ENCODE results near the gene NRCAM. TPM values are rescaled to one million over a fixed set of nuclear protein-coding genes. Genes with fewer than 3 reads are reported as not detected.
"Not testable (repeated sequence)": the region's sequence is repeated elsewhere in the genome, so short reads cannot be mapped to it uniquely, and the experiment has no call there.

The NRCAM gene
- total and polyA plus RNA-seq, 2 donors (not counting 1 experiment from before 2014, with no cell fraction given): 0.75 to 4.6 TPM

- TF ChIP-seq EZH2 (IDR thresholded peaks at IDR 0.05; ENCODE audit: borderline replicate concordance, insufficient read depth, low read depth, low read length, poor library complexity, severe bottlenecking) (no peak), CTCF (IDR thresholded peaks at IDR 0.05) (no peak)
- Mint-ChIP-seq H3K27ac (no peak overlapping the region), H3K4me3 (no peak overlapping the region), H3K4me1 (no peaks in the 10 kb centered on the region), H3K27me3 (peaks cover 27% of the 10 kb centered on the region), H3K9me3 (ENCODE audit: insufficient read depth) (no peaks in the 10 kb centered on the region)
- Histone ChIP-seq H3K27ac (ENCODE audit: low read length in 2 of 2) (no peak overlapping the region), H3K4me1 (ENCODE audit: control insufficient read depth in 2 of 2, insufficient read depth in 2 of 2, low read length in 2 of 2) (no peaks in the 10 kb centered on the region), H3K79me2 (ENCODE audit: control insufficient read depth, insufficient read depth, low read length) (no peaks in the 10 kb centered on the region), H3K4me2 (replicated peaks; ENCODE audit: low read depth, low read length, poor library complexity, severe bottlenecking) (no peak overlapping the region), H3K9me3 (ENCODE audit: control extremely low read depth in 1 of 3, control insufficient read depth in 2 of 3, insufficient read depth in 1 of 3, low read length in 2 of 3) (no peaks in the 10 kb centered on the region), H4K20me1 (ENCODE audit: control insufficient read depth, insufficient read depth, low read length, poor library complexity, severe bottlenecking) (no peaks in the 10 kb centered on the region), H2AFZ (ENCODE audit: insufficient read depth, low read depth, low read length, poor library complexity, severe bottlenecking) (no peak overlapping the region), H3K36me3 (replicated peaks in 1 of 2; ENCODE audit: control extremely low read depth in 1 of 2, control insufficient read depth in 1 of 2, extremely low read depth in 1 of 2, insufficient read depth in 2 of 2, low read length in 1 of 2) (no peaks in the 10 kb centered on the region), H3K4me3 (ENCODE audit: control extremely low read depth in 1 of 5, extremely low read depth in 1 of 5, insufficient read depth in 1 of 5, low read depth in 2 of 5, low read length in 4 of 5) (no peak overlapping the region), H3K9ac (ENCODE audit: low read length) (no peak overlapping the region), H3K27me3 (replicated peaks in 1 of 4; ENCODE audit: control extremely low read depth in 1 of 4, control insufficient read depth in 3 of 4, insufficient read depth in 4 of 4, low read length in 3 of 4) (peaks cover 0 to 15% (median 5%) of the 10 kb centered on the region in 4 experiments)
- ChIA-PET POLR2A (no interaction called here), CTCF (no interaction called here)
- intact Hi-C loops (cut with micrococcal nuclease): no loop called here
- ATAC-seq (ENCODE audit: low read depth) (no peak), DNase-seq (no peak)
Measured at GRCh38 chr7:108395426-108395825, 60.8 kb downstream of the NRCAM start.

GRCh38 chr7:108393097-108393496 is 63.1 kb downstream of the NRCAM start:
- H3K27me3 ChIP-seq (replicated peaks in 1 of 4; ENCODE audit: control extremely low read depth in 1 of 4, control insufficient read depth in 3 of 4, insufficient read depth in 4 of 4, low read length in 3 of 4); ATAC-seq (ENCODE audit: low read depth); CTCF ChIA-PET; H3K4me2 ChIP-seq (replicated peaks; ENCODE audit: low read depth, low read length, poor library complexity, severe bottlenecking); H3K4me3 ChIP-seq (ENCODE audit: control extremely low read depth in 1 of 5, extremely low read depth in 1 of 5, insufficient read depth in 1 of 5, low read depth in 2 of 5, low read length in 4 of 5); H3K9me3 Mint-ChIP-seq (ENCODE audit: insufficient read depth); H3K4me1 Mint-ChIP-seq; H3K4me3 Mint-ChIP-seq; H3K27ac Mint-ChIP-seq; H4K20me1 ChIP-seq (ENCODE audit: control insufficient read depth, insufficient read depth, low read length, poor library complexity, severe bottlenecking); H3K9me3 ChIP-seq (ENCODE audit: control extremely low read depth in 1 of 3, control insufficient read depth in 2 of 3, insufficient read depth in 1 of 3, low read length in 2 of 3); DNase-seq; POLR2A ChIA-PET; intact Hi-C loops (cut with micrococcal nuclease); H3K4me1 ChIP-seq (ENCODE audit: control insufficient read depth in 2 of 2, insufficient read depth in 2 of 2, low read length in 2 of 2); H3K36me3 ChIP-seq (replicated peaks in 1 of 2; ENCODE audit: control extremely low read depth in 1 of 2, control insufficient read depth in 1 of 2, extremely low read depth in 1 of 2, insufficient read depth in 2 of 2, low read length in 1 of 2); H3K27ac ChIP-seq (ENCODE audit: low read length in 2 of 2); H2AFZ ChIP-seq (ENCODE audit: insufficient read depth, low read depth, low read length, poor library complexity, severe bottlenecking); H3K79me2 ChIP-seq (ENCODE audit: control insufficient read depth, insufficient read depth, low read length); H3K9ac ChIP-seq (ENCODE audit: low read length): not testable (repeated sequence)
- peaks cover 17% of the 10 kb centered on the region for H3K27me3 Mint-ChIP-seq
- 71% methylated on average over 5 of the region's 10 CpGs for WGBS (ENCODE audit: insufficient coverage)

GRCh38 chr7:108387686-108388085 is 68.5 kb downstream of the NRCAM start:
- not testable (repeated sequence) for H3K36me3 ChIP-seq (replicated peaks in 1 of 2; ENCODE audit: control extremely low read depth in 1 of 2, control insufficient read depth in 1 of 2, extremely low read depth in 1 of 2, insufficient read depth in 2 of 2, low read length in 1 of 2); H3K9ac ChIP-seq (ENCODE audit: low read length)

More at GRCh38 chr7:108387686-108388085, 68.5 kb downstream of the NRCAM start:
- no CpG with 5 or more reads among the region's 2 CpGs for WGBS (ENCODE audit: insufficient coverage)
- H3K4me2 ChIP-seq (replicated peaks; ENCODE audit: low read depth, low read length, poor library complexity, severe bottlenecking); DNase-seq; H3K9me3 ChIP-seq (ENCODE audit: control extremely low read depth in 1 of 3, control insufficient read depth in 2 of 3, insufficient read depth in 1 of 3, low read length in 2 of 3); POLR2A ChIA-PET; H3K79me2 ChIP-seq (ENCODE audit: control insufficient read depth, insufficient read depth, low read length); H3K27me3 ChIP-seq (replicated peaks in 1 of 4; ENCODE audit: control extremely low read depth in 1 of 4, control insufficient read depth in 3 of 4, insufficient read depth in 4 of 4, low read length in 3 of 4); H3K9me3 Mint-ChIP-seq (ENCODE audit: insufficient read depth); H3K4me3 ChIP-seq (ENCODE audit: control extremely low read depth in 1 of 5, extremely low read depth in 1 of 5, insufficient read depth in 1 of 5, low read depth in 2 of 5, low read length in 4 of 5); H3K27me3 Mint-ChIP-seq; H3K27ac ChIP-seq (ENCODE audit: low read length in 2 of 2); ATAC-seq (ENCODE audit: low read depth); CTCF ChIA-PET; H4K20me1 ChIP-seq (ENCODE audit: control insufficient read depth, insufficient read depth, low read length, poor library complexity, severe bottlenecking); H3K4me1 ChIP-seq (ENCODE audit: control insufficient read depth in 2 of 2, insufficient read depth in 2 of 2, low read length in 2 of 2); H3K27ac Mint-ChIP-seq; H2AFZ ChIP-seq (ENCODE audit: insufficient read depth, low read depth, low read length, poor library complexity, severe bottlenecking); H3K4me3 Mint-ChIP-seq: not testable (repeated sequence)
- intact Hi-C loops (cut with micrococcal nuclease): loop anchor here (5.0 to 10.0 kb wide), 2 partner anchors 65 to 203 kb away; no protein-coding TSS in a partner anchor
- H3K4me1 Mint-ChIP-seq: peaks cover 18% of the 10 kb centered on the region

All from B cell (primary cell).